Stimulated activated CD4-positive, alpha-beta T cell treated with anti-CD3 and anti-CD28 coated beads, Interleukin-2, amount 100 ng/mL, for 24 hours (primary cell): Measurements from ENCODE around the gene CILP2.

Experiments
- DNase-seq, 2 donors: peaks; one replicate each; pipeline ENCODE4 v3.0.0-alpha.2; 2020

Gene CILP2

GRCh38 chr19:19529783-19530422, 8.2 kb upstream of the CILP2 start:
- no peak for DNase-seq

GRCh38 chr19:19530423-19530804, 7.7 kb upstream of the CILP2 start:
- DNase-seq = no peak

- no peak for DNase-seq
Measured at GRCh38 chr19:19530889-19531288, 7.2 kb upstream of the CILP2 start.

- peak; percentile 92 for DNase-seq
Measured at GRCh38 chr19:19531951-19532805, 5.9 kb upstream of the CILP2 start.

- no peak for DNase-seq
Measured at GRCh38 chr19:19532806-19533701, 5.0 kb upstream of the CILP2 start.

GRCh38 chr19:19533841-19534240, 4.2 kb upstream of the CILP2 start:
- no peak for DNase-seq

- no peak for DNase-seq
Measured at GRCh38 chr19:19534556-19535265, 3.4 kb upstream of the CILP2 start.

- no peak for DNase-seq
Measured at GRCh38 chr19:19535311-19536191, 2.5 kb upstream of the CILP2 start.

- DNase-seq = no peak
Measured at GRCh38 chr19:19537075-19538048, 703 bp upstream of the CILP2 start.

- DNase-seq = no peak
Measured at GRCh38 chr19:19538785-19539166, 711 bp downstream of the CILP2 start.

GRCh38 chr19:19539698-19540063, 1.6 kb downstream of the CILP2 start:
- DNase-seq = no peak

- DNase-seq = peak; percentile 61 to 82
Measured at GRCh38 chr19:19540064-19540714, 2.1 kb downstream of the CILP2 start.

- DNase-seq = peak; percentile 81 to 87
Measured at GRCh38 chr19:19540715-19541515, 2.9 kb downstream of the CILP2 start.

- DNase-seq = no peak
Measured at GRCh38 chr19:19541616-19542015, 3.6 kb downstream of the CILP2 start.

- no peak for DNase-seq
Measured at GRCh38 chr19:19542507-19542906, 4.4 kb downstream of the CILP2 start.

- no peak for DNase-seq
Measured at GRCh38 chr19:19543101-19543500, 5.0 kb downstream of the CILP2 start.

- DNase-seq = no peak
Measured at GRCh38 chr19:19543640-19544039, 5.6 kb downstream of the CILP2 start.

GRCh38 chr19:19544257-19544953, 6.3 kb downstream of the CILP2 start:
- DNase-seq = no peak
